BE2C (cell line): ENCODE results near the gene TMEM79.

Source experiments
- DNase-seq: peaks from one replicate; pipeline ENCODE4 v3.0.0-alpha.2; 2020
- H3K27me3 ChIP-seq: fragments of 250-450 bp; sonication (Bioruptor Pico); 2 replicates; pipeline ENCODE4 v1.5.1; 2020; ENCODE audit warnings: mild to moderate bottlenecking
- H3K36me3 ChIP-seq: fragments of 250-450 bp; sonication (Bioruptor Pico); 2 replicates; pipeline ENCODE4 v1.5.1; 2020; ENCODE audit warnings: mild to moderate bottlenecking
- H3K4me1 ChIP-seq: fragments of 250-450 bp; sonication (Bioruptor Pico); 2 replicates; pipeline ENCODE4 v1.5.1; 2020
- H3K4me3 ChIP-seq: 2 replicates; pipeline ENCODE4 v1.5.1; 2011; ENCODE audit warnings: low read depth, low read length
- H3K9me3 ChIP-seq: fragments of 250-450 bp; sonication (Bioruptor Pico); 2 replicates; pipeline ENCODE4 v1.5.1; 2020
- CTCF ChIP-seq: IDR thresholded peaks from 2 replicates; pipeline ENCODE4 v1.5.1; 2012; ENCODE audit warnings: mild to moderate bottlenecking, low read depth, low read length

TMEM79 gene

GRCh38 chr1:156258859-156259258 lies 25.3 kb upstream of the TMEM79 start:
- no peak for DNase-seq
- peaks cover 89% of the 10 kb centered on the region for H3K36me3 ChIP-seq
- no peak overlapping the region for H3K4me3 ChIP-seq
- no peaks in the 10 kb centered on the region for H3K9me3 ChIP-seq
- no peaks in the 10 kb centered on the region for H3K27me3 ChIP-seq
- H3K4me1 ChIP-seq: peaks cover 28% of the 10 kb centered on the region
- no peak for TF ChIP-seq CTCF

- peak; percentile 78 for DNase-seq
- Histone ChIP-seq H3K9me3 (no peaks in the 10 kb centered on the region), H3K36me3 (peaks cover 87% of the 10 kb centered on the region), H3K4me1 (peaks cover 23% of the 10 kb centered on the region), H3K27me3 (no peaks in the 10 kb centered on the region), H3K4me3 (no peak overlapping the region)
- TF ChIP-seq CTCF: peak; percentile 71
Observed at GRCh38 chr1:156259805-156260204, 24.3 kb upstream of the TMEM79 start.

DNA sequence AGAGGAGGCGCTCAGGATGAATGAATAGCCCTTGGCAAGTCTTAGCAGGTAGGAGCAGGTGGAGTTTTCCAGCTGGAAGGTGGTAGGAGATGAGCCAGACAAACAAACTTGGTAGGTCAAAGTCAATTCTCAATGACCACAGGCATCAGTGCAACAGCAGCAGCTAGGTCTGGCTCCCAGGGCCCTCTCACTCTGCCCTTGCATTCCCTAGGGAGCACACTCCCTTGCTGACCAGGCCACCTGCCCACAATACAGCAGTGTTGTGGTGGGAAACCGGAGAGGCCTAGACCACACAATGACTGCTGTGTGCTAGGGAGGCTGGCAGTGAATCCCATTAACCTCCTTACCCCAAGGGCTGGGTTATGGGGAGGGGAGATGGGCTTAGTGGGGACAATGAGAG lies 23.2 kb upstream of the TMEM79 start:
- no peak for DNase-seq
- TF ChIP-seq CTCF: no peak
- H3K9me3 ChIP-seq: no peaks in the 10 kb centered on the region
- H3K36me3 ChIP-seq: peaks cover 93% of the 10 kb centered on the region
- no peaks in the 10 kb centered on the region for H3K27me3 ChIP-seq
- peaks cover 23% of the 10 kb centered on the region for H3K4me1 ChIP-seq
- H3K4me3 ChIP-seq: no peak overlapping the region

DNA sequence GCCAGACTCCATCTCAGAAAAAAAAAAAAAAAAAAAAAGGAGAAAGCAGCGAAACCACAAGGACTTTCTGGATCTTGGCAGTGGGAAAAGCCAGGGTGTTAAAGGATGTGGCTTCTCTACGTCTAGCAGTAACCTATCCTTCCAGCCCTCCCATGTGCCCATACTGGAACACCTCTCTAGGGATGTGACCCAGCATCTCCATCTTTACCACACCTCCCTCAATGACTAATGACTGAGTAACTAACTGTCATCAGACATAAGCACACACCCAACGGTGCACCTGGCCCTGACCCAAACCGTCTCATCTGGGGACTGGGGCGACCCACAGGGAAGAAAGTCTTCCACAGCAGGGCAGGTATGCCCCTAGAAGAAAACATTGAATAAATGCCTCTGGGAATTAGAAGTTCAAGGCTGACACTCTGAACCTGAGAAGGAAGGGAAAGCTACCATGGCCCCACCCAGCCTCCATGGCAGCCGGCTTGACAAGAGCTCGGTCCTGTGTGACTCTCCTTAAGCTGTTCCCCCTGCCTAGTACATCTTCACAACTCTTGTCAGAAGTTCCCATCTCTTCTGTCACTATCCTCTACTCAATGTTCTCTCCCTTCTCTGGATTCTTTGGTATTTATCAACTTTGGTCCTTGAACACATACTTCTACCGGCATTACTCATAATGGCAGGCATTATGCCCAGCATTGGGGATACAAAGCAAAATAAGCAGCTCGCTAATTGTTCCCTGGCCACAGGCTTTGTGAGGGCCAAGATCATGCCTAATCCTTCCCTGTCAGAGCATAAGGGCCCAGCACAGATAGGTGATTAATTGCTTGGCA lies 21.5 kb upstream of the TMEM79 start:
- no peak for DNase-seq
- Histone ChIP-seq H3K4me3 (no peak overlapping the region), H3K9me3 (no peaks in the 10 kb centered on the region), H3K36me3 (peaks cover 94% of the 10 kb centered on the region), H3K27me3 (no peaks in the 10 kb centered on the region), H3K4me1 (peaks cover 14% of the 10 kb centered on the region)
- TF ChIP-seq CTCF: no peak

GRCh38 chr1:156263288-156263655 lies 20.9 kb upstream of the TMEM79 start:
- Histone ChIP-seq H3K9me3 (no peaks in the 10 kb centered on the region), H3K27me3 (no peaks in the 10 kb centered on the region), H3K4me3 (no peak overlapping the region), H3K36me3 (peaks cover 94% of the 10 kb centered on the region), H3K4me1 (peaks cover 8% of the 10 kb centered on the region)
- TF ChIP-seq CTCF: no peak
- DNase-seq: no peak

DNA sequence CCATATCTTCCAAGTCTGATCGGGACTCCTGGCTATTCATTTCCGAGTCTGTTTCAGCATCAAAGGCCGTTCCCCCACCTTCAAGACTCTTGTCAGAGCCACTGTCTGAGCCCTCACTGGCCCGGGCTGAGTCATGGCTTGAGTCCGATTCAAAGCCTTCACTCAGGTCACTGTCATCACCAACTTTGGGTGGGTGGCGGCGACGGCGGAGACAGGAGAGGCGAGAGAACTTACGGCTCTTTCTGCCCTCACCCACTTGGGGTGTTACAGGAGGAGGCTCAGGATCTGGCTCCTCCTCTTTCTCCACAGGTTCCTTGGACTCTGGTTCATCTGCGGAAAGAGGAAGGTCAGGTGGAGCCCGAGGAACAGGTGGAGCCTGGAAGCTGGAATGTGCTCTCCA lies 18.1 kb upstream of the TMEM79 start:
- no peak overlapping the region for H3K4me3 ChIP-seq
- H3K27me3 ChIP-seq: no peaks in the 10 kb centered on the region
- H3K36me3 ChIP-seq: peaks cover 94% of the 10 kb centered on the region
- H3K4me1 ChIP-seq: no peaks in the 10 kb centered on the region; the same call in 1 of the 2 replicates
- DNase-seq: no peak
- TF ChIP-seq CTCF: no peak
- H3K9me3 ChIP-seq: no peaks in the 10 kb centered on the region
